ENCODE measurements around the gene SPRYD3.

DNA sequence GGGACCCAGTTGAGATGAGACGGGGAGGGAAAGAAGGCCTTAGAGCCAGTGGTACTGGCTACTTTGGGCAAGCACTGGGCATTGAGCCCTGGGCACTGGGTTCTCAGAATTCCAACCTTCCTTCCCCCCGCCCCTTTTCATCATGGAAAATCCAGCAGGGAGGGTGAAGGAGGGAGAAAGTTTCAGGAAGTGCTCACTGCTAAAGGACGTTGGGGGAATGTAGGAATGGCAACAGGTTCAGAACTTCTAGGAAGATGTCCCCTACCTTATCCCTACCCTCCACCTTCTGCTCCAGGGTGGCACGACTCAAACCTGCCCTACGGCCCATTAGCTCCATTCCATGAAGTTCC, 33.5 kb downstream of the SPRYD3 start:
- TF ChIP-seq TCF4 (CRISPR knock-in tag; IDR thresholded peaks at IDR 0.05; ENCODE audit: borderline replicate concordance) (no peak), OSR1 (CRISPR knock-in tag; IDR thresholded peaks at IDR 0.05) (no peak), ZFP30 (CRISPR knock-in tag; IDR thresholded peaks at IDR 0.05) (no peak), RARB (CRISPR knock-in tag; IDR thresholded peaks at IDR 0.05) (no peak), ARNTL (CRISPR knock-in tag; IDR thresholded peaks at IDR 0.05; ENCODE audit: borderline replicate concordance, low read depth) (no peak), ZNF8 (CRISPR knock-in tag; IDR thresholded peaks at IDR 0.05) (no peak), ISL1 (CRISPR knock-in tag; IDR thresholded peaks at IDR 0.05) (no peak)
- TF ChIP-seq, protein P1, sequence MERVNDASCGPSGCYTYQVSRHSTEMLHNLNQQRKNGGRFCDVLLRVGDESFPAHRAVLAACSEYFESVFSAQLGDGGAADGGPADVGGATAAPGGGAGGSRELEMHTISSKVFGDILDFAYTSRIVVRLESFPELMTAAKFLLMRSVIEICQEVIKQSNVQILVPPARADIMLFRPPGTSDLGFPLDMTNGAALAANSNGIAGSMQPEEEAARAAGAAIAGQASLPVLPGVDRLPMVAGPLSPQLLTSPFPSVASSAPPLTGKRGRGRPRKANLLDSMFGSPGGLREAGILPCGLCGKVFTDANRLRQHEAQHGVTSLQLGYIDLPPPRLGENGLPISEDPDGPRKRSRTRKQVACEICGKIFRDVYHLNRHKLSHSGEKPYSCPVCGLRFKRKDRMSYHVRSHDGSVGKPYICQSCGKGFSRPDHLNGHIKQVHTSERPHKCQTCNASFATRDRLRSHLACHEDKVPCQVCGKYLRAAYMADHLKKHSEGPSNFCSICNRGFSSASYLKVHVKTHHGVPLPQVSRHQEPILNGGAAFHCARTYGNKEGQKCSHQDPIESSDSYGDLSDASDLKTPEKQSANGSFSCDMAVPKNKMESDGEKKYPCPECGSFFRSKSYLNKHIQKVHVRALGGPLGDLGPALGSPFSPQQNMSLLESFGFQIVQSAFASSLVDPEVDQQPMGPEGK (CRISPR knock-in tag; IDR thresholded peaks at IDR 0.05; ENCODE audit: borderline replicate concordance) = no peak
- TF ChIP-seq, protein P2, sequence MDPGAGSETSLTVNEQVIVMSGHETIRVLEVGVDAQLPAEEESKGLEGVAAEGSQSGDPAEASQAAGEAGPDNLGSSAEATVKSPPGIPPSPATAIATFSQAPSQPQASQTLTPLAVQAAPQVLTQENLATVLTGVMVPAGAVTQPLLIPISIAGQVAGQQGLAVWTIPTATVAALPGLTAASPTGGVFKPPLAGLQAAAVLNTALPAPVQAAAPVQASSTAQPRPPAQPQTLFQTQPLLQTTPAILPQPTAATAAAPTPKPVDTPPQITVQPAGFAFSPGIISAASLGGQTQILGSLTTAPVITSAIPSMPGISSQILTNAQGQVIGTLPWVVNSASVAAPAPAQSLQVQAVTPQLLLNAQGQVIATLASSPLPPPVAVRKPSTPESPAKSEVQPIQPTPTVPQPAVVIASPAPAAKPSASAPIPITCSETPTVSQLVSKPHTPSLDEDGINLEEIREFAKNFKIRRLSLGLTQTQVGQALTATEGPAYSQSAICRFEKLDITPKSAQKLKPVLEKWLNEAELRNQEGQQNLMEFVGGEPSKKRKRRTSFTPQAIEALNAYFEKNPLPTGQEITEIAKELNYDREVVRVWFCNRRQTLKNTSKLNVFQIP (CRISPR knock-in tag; IDR thresholded peaks at IDR 0.05; ENCODE audit: borderline replicate concordance, low read depth) = no peak
- TF ChIP-seq, protein P3, sequence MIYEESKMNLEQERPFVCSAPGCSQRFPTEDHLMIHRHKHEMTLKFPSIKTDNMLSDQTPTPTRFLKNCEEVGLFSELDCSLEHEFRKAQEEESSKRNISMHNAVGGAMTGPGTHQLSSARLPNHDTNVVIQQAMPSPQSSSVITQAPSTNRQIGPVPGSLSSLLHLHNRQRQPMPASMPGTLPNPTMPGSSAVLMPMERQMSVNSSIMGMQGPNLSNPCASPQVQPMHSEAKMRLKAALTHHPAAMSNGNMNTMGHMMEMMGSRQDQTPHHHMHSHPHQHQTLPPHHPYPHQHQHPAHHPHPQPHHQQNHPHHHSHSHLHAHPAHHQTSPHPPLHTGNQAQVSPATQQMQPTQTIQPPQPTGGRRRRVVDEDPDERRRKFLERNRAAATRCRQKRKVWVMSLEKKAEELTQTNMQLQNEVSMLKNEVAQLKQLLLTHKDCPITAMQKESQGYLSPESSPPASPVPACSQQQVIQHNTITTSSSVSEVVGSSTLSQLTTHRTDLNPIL (CRISPR knock-in tag; IDR thresholded peaks at IDR 0.05; ENCODE audit: low read depth) = no peak
- TF ChIP-seq, protein P4, sequence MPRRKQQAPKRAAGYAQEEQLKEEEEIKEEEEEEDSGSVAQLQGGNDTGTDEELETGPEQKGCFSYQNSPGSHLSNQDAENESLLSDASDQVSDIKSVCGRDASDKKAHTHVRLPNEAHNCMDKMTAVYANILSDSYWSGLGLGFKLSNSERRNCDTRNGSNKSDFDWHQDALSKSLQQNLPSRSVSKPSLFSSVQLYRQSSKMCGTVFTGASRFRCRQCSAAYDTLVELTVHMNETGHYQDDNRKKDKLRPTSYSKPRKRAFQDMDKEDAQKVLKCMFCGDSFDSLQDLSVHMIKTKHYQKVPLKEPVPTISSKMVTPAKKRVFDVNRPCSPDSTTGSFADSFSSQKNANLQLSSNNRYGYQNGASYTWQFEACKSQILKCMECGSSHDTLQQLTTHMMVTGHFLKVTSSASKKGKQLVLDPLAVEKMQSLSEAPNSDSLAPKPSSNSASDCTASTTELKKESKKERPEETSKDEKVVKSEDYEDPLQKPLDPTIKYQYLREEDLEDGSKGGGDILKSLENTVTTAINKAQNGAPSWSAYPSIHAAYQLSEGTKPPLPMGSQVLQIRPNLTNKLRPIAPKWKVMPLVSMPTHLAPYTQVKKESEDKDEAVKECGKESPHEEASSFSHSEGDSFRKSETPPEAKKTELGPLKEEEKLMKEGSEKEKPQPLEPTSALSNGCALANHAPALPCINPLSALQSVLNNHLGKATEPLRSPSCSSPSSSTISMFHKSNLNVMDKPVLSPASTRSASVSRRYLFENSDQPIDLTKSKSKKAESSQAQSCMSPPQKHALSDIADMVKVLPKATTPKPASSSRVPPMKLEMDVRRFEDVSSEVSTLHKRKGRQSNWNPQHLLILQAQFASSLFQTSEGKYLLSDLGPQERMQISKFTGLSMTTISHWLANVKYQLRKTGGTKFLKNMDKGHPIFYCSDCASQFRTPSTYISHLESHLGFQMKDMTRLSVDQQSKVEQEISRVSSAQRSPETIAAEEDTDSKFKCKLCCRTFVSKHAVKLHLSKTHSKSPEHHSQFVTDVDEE (CRISPR knock-in tag; IDR thresholded peaks at IDR 0.05) = no peak
- TF ChIP-seq, protein P5, sequence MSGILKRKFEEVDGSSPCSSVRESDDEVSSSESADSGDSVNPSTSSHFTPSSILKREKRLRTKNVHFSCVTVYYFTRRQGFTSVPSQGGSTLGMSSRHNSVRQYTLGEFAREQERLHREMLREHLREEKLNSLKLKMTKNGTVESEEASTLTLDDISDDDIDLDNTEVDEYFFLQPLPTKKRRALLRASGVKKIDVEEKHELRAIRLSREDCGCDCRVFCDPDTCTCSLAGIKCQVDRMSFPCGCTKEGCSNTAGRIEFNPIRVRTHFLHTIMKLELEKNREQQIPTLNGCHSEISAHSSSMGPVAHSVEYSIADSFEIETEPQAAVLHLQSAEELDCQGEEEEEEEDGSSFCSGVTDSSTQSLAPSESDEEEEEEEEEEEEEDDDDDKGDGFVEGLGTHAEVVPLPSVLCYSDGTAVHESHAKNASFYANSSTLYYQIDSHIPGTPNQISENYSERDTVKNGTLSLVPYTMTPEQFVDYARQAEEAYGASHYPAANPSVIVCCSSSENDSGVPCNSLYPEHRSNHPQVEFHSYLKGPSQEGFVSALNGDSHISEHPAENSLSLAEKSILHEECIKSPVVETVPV (CRISPR knock-in tag; IDR thresholded peaks at IDR 0.05) = no peak

All from SK-N-SH treated with all-trans-retinoic acid at 6 μM for 48 hours (cell line).